Myocyte (in vitro differentiated cells): ENCODE measurements around the gene LATS2. TPM values are rescaled to one million over a fixed set of nuclear protein-coding genes. Genes with fewer than 3 reads are reported as not detected.
"Not testable (repeated sequence)": the region's sequence is repeated elsewhere in the genome, so short reads cannot be mapped to it uniquely, and the experiment has no call there.

Source experiments
- DNase-seq: peaks from one replicate; pipeline ENCODE4 v3.0.0-alpha.2; 2012; ENCODE audit warnings: low read depth
- total RNA-seq: library from RNA; depleted of rRNA; stranded (reverse); fragments of >200 nt; gene quantifications from 2 replicates; pipeline ENCODE4 v1.2.3, GENCODE V29; 2014

LATS2 gene
- total RNA-seq, 1 donor from 2014 or later: 21.4 TPM

DNA sequence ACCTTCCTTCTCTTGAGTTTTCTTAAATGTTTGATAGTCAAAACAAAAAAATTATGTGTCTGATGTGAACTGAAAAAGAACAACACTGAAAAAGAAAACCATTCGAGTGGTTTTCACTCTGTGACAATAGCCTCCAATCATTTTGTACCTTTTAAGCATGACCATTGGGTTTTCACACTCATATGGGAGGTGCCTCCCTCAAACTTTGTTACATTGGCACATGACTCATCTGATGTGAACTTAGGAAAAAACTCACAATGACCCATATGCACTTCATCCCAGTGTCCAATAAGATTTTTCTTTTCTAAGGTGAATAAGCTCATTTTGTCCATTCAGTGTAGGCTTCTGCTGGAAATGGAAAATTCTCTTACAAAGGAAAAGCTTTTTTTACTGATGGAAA lies 92.2 kb downstream of the LATS2 start:
- no peak for DNase-seq

DNA sequence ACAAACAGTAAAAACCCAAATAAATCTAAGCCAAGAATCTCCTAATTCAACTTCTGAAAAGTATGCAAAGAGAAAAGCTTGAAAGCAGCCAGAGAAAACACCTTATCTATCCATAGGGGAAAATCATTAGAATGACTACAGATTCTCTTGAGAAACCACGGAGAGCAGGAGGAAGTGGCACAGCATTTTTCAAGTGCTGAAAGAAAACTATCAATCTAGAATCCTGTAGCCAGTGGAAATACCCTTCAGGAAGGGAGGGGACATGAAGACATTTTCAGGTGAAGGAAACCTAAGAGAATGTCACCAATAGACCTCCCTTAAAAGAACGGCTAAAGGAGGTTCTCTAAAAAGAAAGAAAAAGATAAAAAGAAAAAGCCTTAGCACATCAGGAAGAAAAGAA lies 92.6 kb downstream of the LATS2 start:
- DNase-seq: no peak

DNA sequence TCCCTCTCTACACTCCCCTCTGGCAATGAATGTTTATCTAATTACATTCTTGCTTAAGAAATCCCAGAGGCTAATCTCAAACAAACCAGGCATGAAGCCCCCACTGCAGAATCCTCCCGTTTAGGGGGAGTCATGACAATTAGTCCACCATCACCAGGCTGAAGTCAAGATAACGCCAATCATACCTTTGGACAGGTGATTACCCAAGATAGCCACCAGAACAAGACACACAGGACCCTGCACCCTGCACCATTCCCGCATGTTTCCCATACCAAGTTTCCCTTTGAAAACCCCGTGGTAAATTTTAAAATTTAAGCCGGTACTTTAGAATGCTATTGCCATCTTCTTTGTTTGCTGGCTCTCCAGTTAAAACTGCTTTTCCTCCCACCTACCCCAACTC lies 94.0 kb downstream of the LATS2 start:
- DNase-seq: no peak

DNA sequence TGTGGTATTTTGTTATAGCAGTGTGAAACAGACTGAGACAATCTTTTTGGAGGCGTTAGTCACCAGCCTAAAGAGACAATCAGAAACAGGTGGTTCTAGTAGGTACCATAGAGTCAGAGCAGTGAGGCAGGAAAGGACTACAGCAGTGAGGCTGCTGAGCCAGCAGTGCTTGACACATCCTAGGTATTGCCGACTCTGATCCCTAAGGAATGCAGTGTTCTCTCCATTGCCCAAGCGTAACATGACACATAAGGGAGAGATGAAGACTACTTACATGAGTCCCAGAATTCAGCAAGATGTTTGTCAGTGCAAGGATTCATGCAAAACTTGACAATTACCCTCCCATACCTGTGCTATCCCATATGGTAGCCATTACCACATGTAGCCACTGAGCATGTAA lies 96.5 kb downstream of the LATS2 start:
- DNase-seq: no peak

DNA sequence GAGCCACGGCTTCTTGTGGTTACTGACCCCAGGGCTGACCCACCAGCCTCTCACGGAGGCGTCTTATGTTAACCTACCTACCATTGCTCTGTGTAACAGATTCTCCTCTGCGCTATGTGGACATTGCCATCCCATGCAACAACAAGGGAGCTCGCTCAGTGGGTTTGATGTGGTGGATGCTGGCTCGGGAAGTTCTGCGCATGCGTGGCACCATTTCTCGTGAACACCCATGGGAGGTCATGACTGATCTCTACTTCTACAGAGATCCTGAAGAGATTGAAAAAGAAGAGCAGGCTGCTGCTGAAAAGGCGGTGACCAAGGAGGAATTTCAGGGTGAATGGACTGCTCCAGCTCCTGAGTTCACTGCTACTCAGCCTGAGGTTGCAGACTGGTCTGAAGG lies 99.7 kb downstream of the LATS2 start:
- peak; percentile 15 for DNase-seq

DNA sequence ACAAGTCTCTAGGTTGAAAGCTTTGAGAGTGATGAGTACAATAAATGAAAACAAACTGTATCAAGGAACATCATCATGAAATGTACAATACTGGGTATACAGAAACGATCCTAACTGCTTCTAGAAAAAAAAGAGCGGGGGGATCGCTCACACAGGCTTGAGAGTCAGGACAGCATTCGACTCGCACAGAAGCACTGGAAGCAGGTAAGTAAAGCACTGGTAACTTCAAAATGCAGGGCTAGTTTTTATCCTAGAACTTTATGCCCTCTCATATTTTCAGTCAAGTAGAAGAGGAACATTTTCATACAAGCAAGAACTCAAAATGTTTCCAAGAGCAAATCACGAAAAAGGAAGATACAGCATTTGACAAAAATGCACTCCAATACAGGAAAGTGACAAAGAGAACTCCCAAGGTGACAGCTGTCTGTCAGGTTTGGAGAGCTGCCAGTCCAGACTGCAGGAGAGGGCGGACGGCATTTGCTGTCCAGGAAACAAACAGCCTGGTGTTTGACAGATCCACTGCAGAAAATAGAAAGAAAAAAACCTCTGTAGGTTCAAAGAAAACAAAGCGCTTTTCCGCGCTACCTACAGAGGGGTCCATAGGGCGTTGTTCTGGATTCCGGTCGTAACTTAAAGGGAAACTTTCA lies 100.6 kb downstream of the LATS2 start:
- DNase-seq: peak; percentile 80

DNA sequence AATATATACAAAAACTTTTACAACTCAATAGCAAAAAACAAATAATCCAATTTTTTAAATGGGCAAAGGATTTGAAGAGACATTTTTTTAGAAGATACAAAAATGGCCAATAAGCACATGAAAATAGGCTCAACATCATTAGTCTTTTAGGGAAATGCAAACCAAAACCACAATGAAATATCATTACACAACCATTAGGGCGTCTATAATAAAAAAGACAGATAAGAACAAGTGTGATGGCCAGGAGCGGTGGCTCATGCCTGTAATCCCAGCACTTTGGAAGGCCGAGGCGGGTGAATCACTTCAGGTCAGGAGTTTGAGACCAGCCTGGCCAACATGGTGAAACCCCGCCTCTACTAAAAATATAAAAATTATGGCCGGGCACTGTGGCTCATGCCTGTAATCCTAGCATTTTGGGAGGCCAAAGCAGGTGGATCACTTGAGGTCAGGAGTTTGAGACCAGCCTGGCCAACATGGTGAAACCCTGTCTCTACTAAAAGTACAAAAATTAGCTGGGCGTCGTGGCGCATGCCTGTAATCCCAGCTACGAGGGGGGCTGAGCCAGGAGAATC lies 104.3 kb downstream of the LATS2 start:
- peak; percentile 43 for DNase-seq

DNA sequence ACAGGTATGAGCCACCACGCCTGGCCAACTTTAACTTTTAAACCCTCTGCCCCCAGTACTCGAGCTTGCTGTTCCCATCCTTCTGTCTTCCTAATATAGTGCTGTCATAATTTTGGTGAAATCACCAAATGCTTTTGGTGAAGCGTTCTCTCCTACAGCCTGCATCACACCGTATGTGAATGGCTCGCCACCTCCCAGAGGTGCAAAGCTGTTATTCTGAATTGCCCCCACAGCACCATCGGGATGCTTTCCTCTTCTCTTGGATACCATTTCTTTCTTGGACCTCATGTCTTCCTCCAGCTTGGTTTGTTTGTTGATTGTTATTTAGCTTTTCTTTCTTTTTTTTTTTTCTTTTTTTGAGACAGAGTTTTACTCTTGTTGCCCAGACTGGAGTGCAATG lies 105.9 kb downstream of the LATS2 start:
- DNase-seq: no peak

DNA sequence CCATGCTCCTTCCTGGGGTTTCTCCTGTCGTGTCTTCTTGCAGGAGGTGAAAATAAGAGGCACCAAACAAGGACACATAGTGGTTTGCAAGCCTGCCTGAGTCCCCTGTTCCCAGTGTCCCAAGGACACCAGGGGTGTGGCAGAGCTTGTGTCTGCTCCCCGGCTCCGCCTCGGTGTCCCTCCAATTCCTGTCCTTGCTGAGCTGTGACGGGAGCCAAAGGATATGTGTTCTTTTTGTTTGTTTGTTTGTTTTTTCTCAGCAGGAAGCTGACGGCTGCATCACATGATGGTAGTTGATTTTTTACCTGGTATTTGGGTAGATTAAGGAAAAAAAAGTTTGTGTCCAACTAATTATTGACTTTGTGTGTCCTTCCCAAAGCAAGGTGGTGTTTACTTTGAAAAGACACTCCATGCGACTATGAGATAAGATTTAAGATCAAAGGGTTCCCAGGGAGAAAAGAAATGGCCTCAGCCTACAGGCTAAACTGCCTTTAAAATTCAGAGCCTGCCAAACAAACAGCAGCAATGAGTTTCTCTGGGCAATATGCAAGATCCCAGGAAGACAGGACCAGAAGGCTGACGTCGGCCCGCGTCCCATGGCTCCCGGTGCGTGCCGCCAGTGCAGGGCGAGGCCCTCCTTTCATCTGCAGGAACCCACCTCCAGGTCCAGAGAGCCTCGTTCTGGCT lies 108.0 kb downstream of the LATS2 start:
- no peak for DNase-seq

DNA sequence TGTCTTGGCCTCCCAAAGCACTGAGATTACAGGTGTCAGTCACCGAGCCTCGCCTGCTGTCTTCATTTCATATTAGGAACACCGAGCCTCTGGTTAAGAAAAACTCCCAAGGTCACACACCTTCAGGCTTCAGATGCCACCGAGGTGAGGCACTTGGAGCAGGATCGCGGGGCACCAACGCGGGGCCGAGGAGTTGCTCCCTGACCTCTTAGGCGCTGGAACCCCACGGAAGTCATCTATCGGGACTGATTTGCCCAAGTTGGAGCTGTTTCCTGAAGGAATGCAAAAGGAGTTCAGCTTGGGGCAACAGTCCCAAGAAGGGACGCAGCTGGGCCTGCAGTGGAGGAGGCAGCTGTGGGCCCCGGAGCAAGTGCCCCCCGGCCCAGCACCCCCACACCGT lies 108.5 kb downstream of the LATS2 start:
- DNase-seq: no peak

DNA sequence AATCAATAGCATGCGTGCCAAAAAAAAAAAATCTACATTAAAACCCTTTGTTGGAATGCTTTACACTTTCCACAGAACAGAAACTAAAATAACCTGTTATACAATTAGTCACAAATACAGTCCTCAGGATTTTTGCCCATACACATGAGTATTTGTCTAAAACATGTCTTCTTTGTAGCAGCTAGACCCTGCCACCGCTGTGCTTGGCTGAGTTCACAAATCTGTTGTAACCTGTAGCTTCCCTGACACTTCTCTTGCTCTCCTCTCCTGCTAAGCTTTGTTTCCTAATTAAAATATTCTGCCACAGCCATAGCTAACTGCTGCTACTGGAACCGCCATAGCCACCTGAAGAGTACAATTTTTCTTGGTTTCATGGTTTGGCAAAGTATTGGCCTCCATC lies 113.4 kb downstream of the LATS2 start:
- not testable (repeated sequence) for DNase-seq

DNA sequence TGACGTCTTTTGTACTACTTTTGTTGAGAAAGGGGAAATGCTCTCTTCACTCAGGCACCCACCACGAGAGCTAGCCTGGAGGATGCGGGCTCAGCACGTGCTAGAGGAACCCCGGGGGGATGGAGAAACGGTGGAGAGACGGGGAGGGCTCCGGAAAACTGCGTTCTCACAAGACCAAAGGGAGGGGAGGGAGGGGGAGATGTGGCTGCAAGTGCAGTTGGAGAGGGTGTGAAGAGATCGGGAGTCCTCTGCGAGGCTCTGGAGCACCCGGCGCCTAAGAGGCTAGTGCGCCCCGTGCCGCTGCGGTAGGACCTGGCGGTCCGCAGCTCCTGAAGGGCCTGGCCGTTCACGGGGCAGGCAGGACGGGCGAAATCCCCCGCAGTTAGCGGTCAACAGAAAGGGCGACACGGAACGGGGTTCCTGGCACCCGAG lies 115.4 kb downstream of the LATS2 start:
- DNase-seq: no peak

DNA sequence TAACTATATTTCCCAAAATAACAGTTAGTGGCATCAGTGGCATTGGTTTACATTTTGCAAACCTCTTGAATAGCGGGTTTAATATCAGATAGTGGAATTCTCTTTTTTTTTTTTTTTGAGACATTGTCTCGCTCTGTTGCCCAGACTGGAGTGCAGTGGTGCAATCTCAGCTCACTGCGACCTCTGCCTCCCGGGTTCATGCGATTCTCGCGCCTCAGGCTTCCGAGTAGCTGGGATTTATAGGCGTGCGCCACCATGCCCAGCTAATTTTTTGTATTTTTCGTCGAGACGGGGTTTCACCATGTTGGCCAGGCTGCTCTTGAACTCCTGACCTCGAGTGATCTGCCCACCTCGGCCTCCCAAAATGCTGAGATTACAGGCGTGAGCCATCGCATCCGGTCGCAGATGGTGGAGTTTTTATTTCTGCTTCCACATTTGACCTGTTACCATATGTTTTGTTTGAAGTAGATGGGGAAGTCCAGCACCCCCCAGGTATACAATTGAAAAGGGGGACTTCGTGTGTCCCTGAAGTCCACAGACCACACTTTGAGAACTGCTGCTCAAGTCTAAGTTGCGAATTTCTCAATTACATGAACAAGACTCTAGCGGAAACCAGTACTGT lies 118.3 kb downstream of the LATS2 start:
- DNase-seq: no peak

DNA sequence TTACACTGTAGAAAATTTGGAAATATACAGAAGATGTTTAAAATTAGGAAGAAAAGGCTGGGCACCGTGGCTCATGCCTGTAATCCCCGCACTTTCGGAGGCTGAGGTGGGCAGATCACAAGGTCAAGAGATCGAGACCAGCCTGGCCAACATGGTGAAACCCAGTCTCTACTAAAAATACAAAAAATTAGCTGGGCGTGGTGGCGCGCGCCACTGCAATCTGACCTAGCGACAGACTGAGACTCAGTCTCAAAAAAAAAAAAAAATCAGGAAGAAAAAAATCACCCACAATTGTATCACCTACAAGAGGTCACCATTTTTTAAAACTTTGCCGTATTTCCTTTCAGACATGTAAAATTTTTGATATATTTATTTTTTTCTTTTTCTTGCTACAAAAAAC lies 120.9 kb downstream of the LATS2 start:
- not testable (repeated sequence) for DNase-seq

DNA sequence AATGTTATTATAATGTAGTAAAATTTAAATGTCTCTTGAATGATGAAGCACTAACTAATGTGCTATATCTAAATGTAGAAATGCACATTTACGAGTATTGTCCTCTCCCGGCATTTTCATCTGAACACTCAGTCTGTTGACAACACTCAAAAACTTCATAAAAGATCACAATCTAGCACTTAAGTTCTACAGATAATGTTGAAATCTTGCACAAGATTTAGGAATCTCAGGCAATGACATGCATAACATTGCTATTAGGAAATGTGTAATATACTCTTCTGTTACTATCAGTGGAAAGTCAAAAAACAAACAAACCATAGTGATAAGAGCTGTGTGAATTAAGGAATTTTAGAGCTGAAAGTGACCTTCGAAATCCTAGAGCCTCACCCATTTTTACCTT lies 121.3 kb downstream of the LATS2 start:
- DNase-seq: no peak

DNA sequence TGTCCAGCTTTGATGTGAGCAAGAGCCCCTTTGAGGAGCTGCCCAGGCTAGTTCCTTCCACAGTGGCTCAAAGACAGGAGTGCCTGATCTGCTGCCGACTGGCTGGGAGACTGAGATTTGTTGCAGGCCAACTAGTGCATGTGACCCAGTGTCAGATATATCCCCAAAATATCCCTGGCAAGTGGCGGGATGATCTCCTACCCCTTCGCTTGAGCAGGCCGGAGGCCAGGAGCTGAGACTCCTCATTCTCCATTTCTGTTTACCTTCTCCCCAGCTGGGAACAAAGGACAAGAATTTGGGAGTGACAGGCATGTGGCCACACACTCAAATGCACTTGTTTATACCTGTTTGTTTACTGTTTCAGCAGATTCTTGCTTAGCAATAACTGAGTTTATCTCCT lies 121.7 kb downstream of the LATS2 start:
- DNase-seq: peak; percentile 33

DNA sequence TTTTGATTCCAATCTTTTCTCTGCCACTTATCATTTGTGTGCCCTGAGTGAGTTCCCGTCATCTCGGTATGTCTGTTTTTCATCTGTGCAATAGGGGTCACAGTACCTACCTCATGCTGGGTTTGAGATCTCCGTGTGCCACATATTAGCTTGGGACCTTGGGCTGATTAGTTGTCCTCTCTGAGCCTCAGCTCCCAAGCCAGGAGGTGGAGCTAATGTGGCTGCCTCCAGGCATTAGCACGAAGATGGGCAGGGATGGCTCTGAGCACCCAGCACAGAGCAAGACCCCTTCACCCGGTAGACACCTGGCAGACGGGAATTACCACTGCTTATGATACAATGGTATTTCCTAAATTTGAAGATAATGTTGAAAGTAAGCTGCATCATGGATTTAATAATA lies 123.1 kb downstream of the LATS2 start:
- no peak for DNase-seq

DNA sequence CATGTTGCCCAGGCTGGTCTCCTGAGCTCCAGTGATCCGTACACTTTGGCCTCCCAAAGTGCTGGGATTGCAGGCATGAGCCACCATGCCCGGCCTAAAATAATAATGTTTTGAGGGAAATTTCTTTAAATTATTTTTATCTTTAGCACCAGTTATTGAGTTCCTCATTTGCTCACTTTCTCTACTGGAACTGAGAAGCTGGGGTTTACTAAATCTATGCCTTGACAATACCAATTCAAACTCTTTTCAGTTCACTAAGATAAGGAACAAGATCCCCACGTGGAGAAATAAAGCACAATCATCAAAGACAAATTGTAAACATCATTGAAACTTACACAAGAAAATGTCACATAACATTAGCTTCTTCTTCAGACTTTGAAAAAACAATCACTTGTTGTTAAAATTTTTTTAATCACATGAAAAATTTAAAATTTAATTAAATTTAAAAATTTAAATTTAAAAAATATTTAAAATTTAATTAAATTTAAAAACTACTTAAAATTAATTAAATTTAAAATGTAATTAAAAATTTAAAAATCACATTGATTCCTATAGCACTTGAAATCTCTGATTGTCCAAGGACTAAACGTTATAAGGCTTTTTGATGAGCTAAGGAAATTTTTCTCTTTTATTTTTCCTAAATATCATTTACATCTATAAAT lies 133.7 kb downstream of the LATS2 start:
- DNase-seq: no peak

DNA sequence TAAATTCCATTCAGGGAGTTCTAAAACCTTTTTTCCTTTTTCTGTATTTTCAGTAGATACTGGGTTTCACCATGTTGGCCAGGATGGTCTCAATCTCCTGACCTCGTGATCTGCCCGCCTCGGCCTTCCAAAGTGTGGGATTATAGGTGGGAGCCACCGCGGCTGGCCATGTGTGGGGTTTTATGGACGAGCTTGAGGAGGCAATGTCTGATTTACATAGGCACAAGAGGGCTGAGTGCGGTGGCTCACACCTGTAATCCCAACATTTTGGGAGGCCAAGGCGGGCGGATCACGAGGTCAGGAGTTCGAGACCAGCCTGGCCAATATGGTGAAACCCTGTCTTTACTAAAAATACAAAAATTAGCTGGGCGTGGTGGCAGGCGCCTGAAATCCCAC lies 136.0 kb downstream of the LATS2 start:
- not testable (repeated sequence) for DNase-seq

DNA sequence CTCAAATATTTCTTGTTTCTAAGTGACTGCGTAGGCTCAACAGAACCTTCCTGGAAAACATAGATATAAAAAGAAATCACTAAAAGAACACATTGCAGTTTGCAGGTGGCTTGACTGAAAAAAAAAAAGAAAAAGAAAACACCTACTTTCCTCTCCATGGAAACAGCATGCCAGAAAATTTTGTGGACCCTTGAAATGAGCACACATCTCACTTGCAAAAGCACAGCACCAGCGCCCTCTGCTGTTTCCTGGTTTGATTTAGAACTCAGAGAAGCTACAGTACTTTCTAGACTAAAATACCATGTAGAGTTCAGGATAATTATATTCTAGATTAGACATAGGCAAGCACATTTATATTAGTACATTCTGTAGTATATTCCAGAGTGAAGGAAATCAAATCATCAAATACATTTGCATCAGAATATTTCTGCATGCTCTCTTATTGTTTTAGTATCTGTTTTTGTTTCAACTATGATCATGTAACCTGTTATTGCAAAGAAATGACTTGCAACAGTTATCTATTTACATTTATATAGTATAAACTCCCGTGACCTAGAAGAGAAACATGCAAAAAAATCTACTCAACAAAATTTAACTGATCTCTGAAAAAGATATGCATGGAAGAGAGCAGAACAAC lies 136.5 kb downstream of the LATS2 start:
- DNase-seq: peak; percentile 88

DNA sequence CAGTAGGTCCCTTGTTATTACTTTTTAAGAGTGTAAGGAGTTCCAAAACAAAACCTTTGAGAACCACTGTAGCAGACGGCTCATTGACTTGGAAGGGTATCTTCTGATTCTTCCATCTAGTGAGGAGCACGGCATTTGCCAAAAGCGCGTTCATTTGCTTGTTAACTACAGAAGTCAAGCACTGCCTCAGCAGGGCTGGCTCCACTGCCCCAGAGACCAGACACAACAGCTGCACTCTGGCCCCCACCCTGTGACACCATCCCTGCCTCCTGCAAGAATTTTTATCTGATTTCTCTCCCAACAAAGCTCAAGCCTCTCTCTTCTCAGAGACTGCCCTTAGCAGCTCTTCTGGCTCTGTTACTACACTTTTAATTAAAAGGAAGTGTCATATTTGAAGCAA lies 138.1 kb downstream of the LATS2 start:
- peak; percentile 69 for DNase-seq
